SK-N-SH (cell line): ENCODE results near the gene SPATA33. TPM values are rescaled to one million over a fixed set of nuclear protein-coding genes. Genes with fewer than 3 reads are reported as not detected.
A peak's percentile ranks its signal among the peaks of the same experiment; 100 is the strongest.

Experiments
- CTCF ChIA-PET: fragments of 300-600, 350-600 bp; formaldehyde crosslinking; extraction: SDS; loops from one replicate; lab custom pipeline; 2021; lab: Yijun Ruan, JAX
- POLR2A ChIA-PET: fragments of 350-600 bp; sonication (Branson Sonifier 250); formaldehyde crosslinking; extraction: SDS; loops from one replicate; lab custom pipeline; 2020; ENCODE audit warnings: antibody characterized with exemption, inconsistent platforms; lab: Yijun Ruan, JAX
- DNase-seq: peaks from one replicate; pipeline ENCODE4 v3.0.0; 2012
- H2AFZ ChIP-seq: fragments of 200-600 bp; sonication (generic); 2 replicates; pipeline ENCODE4 v1.8.1; 2016; ENCODE audit warnings: antibody characterized with exemption, mild to moderate bottlenecking, low read depth
- H3F3A ChIP-seq: fragments of 200-600 bp; sonication (generic); replicated peaks from 2 replicates; pipeline ENCODE3; 2016; ENCODE audit warnings: antibody characterized with exemption, mild to moderate bottlenecking; ENCODE audit not compliant: insufficient read depth
- H3K27ac ChIP-seq, 2 experiments: fragments of 200-500 bp in 1 of 2; fragments of 200-600 bp in 1 of 2; sonication (Bioruptor generic) in 1 of 2; sonication (generic), shearing (Covaris generic) in 1 of 2; 2 replicates each; pipeline versions ENCODE4 v1.5.1 to v1.6.1; 2014 to 2016; ENCODE audit warnings: low read depth in 2 of 2, inconsistent platforms in 1 of 2, low read length in 1 of 2, mild to moderate bottlenecking in 1 of 2, mixed read lengths in 1 of 2
- H3K27me3 ChIP-seq: fragments of 200-600 bp; sonication (generic), shearing (Covaris generic); 2 replicates; pipeline ENCODE4 v1.6.1; 2016; ENCODE audit warnings: mixed run types; ENCODE audit not compliant: insufficient read depth
- H3K36me3 ChIP-seq, 2 experiments: fragments of 200-500 bp in 1 of 2; fragments of 200-600 bp in 1 of 2; sonication (Bioruptor generic) in 1 of 2; sonication (generic) in 1 of 2; replicated peaks in 1 of 2; 2 replicates each; pipeline versions ENCODE3 to v1.5.1; 2014 to 2016; ENCODE audit warnings: low read length in 1 of 2, mild to moderate bottlenecking in 1 of 2; ENCODE audit not compliant: insufficient read depth in 2 of 2, control insufficient read depth in 1 of 2
- H3K4me1 ChIP-seq, 2 experiments: fragments of 200-500 bp in 1 of 2; fragments of 200-600 bp in 1 of 2; sonication (Bioruptor generic) in 1 of 2; sonication (generic), shearing (Covaris generic) in 1 of 2; 2 replicates each; pipeline versions ENCODE4 v1.5.1 to v1.6.1; 2014 to 2016; ENCODE audit warnings: low read depth in 1 of 2, low read length in 1 of 2, mixed run types in 1 of 2; ENCODE audit not compliant: insufficient read depth in 2 of 2, control insufficient read depth in 1 of 2
- H3K4me2 ChIP-seq: fragments of 200-600 bp; sonication (generic), shearing (Covaris generic); 2 replicates; pipeline ENCODE4 v1.6.1; 2017; ENCODE audit warnings: mixed run types
- H3K4me3 ChIP-seq, 2 experiments: fragments of 200-500 bp in 1 of 2; fragments of 200-600 bp in 1 of 2; sonication (Bioruptor generic) in 1 of 2; sonication (generic), shearing (Covaris generic) in 1 of 2; 2 replicates each; pipeline versions ENCODE4 v1.5.1 to v1.8.1; 2014 to 2016; ENCODE audit warnings: low read depth in 2 of 2, inconsistent platforms in 1 of 2, low read length in 1 of 2, mild to moderate bottlenecking in 1 of 2, mixed read lengths in 1 of 2, moderate library complexity in 1 of 2
- H3K79me2 ChIP-seq: fragments of 200-600 bp; sonication (generic); 2 replicates; pipeline ENCODE4 v1.8.1; 2017; ENCODE audit warnings: mild to moderate bottlenecking; ENCODE audit not compliant: insufficient read depth
- H3K9ac ChIP-seq: fragments of 200-600 bp; sonication (generic); 2 replicates; pipeline ENCODE4 v1.6.1; 2017; ENCODE audit warnings: mixed run types
- H3K9me2 ChIP-seq: fragments of 200-600 bp; sonication (generic); 2 replicates; pipeline ENCODE4 v1.6.1; 2017; ENCODE audit warnings: mixed run types
- H3K9me3 ChIP-seq: fragments of 200-600 bp; sonication (generic); 2 replicates; pipeline ENCODE4 v1.6.1; 2017; ENCODE audit warnings: mixed run types, mild to moderate bottlenecking, moderate library complexity
- H4K20me1 ChIP-seq: fragments of 200-600 bp; sonication (generic); 2 replicates; pipeline ENCODE4 v1.6.1; 2017; ENCODE audit warnings: mild to moderate bottlenecking, mixed run types; ENCODE audit not compliant: insufficient read depth
- CHD2 ChIP-seq: fragments of 150-350 bp; IDR thresholded peaks from 2 replicates; pipeline ENCODE4 v1.6.1; 2018; ENCODE audit warnings: low read length; ENCODE audit not compliant: partially characterized antibody
- FOSL2 ChIP-seq: IDR thresholded peaks from 2 replicates; pipeline ENCODE4 v1.4.0; 2012; ENCODE audit warnings: low read depth, mild to moderate bottlenecking, moderate library complexity, borderline replicate concordance
- FOXM1 ChIP-seq: IDR thresholded peaks from 2 replicates; pipeline ENCODE4 v1.4.0; 2012; ENCODE audit warnings: low read depth, mild to moderate bottlenecking
- GABPA ChIP-seq: IDR thresholded peaks from 2 replicates; pipeline ENCODE4 v1.4.0; 2012; ENCODE audit warnings: low read depth, mild to moderate bottlenecking
- MEF2A ChIP-seq: IDR thresholded peaks from 2 replicates; pipeline ENCODE4 v1.4.0; 2012; ENCODE audit warnings: low read depth, borderline replicate concordance
- RAD21 ChIP-seq: IDR thresholded peaks from 2 replicates; pipeline ENCODE4 v1.6.1; 2012; ENCODE audit warnings: mild to moderate bottlenecking, low read length
- RFX5 ChIP-seq: IDR thresholded peaks from 2 replicates; pipeline ENCODE4 v1.6.1; 2012; ENCODE audit warnings: mild to moderate bottlenecking, improper control_type of control experiment, low read length
- RXRA ChIP-seq: IDR thresholded peaks from 2 replicates; pipeline ENCODE4 v1.4.0; 2012; ENCODE audit warnings: low read depth, mild to moderate bottlenecking, borderline replicate concordance
- SIN3A ChIP-seq: IDR thresholded peaks from 2 replicates; pipeline ENCODE4 v1.6.1; 2012; ENCODE audit warnings: low read depth, mild to moderate bottlenecking, low read length, moderate library complexity, borderline replicate concordance
- WGBS: methylation state at CpG from one replicate; pipeline ENCODE4 v1.1.6; 2017; ENCODE audit warnings: low lambda C conversion rate; 5-methylcytosine and 5-hydroxymethylcytosine counted together
- polyA plus RNA-seq, 3 experiments: library from polyadenylated mRNA; depleted of rRNA; stranded (reverse); fragments of >200 nt; gene quantifications; 2 replicates each; pipeline ENCODE4 v1.2.3, GENCODE V29; 2012
- TF ChIP-seq, protein P1 (sequence below): IDR thresholded peaks from 2 replicates; pipeline ENCODE4 v1.6.1; 2012; ENCODE audit warnings: mild to moderate bottlenecking, low read depth, low read length, moderate library complexity
- TF ChIP-seq, protein P2 (sequence below): IDR thresholded peaks from 2 replicates; pipeline ENCODE4 v1.4.0; 2012; ENCODE audit warnings: low read depth
- TF ChIP-seq, protein P3 (sequence below): IDR thresholded peaks from 2 replicates; pipeline ENCODE4 v1.4.0; 2012; ENCODE audit warnings: low read depth, borderline replicate concordance

Gene SPATA33
- polyA plus RNA-seq, 1 of the 3 experiments (the other 2 are of a cell fraction) = 7.2 TPM

DNA sequence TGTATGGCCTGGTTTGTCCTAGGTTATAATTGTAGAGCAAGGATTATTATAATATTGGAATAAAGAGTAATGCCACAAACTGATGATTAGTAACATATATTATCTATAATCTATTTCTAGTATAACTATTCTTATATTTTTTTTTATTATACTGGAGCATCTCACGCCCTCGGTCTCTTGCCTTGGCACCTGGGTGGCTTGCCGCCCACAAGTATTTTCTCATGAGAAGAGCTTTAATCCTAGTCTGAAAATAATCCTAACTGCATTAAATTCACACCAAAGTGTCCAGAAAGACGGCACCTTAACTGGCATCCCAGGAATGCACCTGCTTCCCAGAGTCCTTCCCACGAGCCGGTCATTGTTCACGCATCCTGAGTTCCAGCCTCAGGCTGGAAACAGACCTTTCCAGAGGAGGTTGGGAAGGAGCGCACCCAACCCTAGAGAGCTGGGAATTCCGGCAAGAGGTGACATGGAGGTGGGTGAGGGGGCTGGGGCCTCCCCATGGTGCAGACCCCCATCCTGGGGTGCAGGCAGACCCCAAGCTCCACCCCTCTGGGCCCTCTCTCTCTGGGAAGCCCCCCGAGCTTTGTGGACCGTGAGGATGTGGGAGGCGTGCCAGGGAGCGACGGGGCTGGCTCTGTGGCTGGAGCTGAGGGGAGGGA is 16.0 kb upstream of the SPATA33 start:
- Histone ChIP-seq H2AFZ (no peak overlapping the region), H4K20me1 (no peaks in the 10 kb centered on the region), H3K4me1 (peaks cover 0 to 5% of the 10 kb centered on the region in 2 experiments; a peak in 1 of 4 replicates), H3K9ac (no peak overlapping the region), H3K27me3 (no peaks in the 10 kb centered on the region), H3K9me2 (no peaks in the 10 kb centered on the region), H3K36me3 (peaks cover 0 to 23% of the 10 kb centered on the region in 2 experiments), H3F3A (peaks cover 6% of the 10 kb centered on the region), H3K4me3 (0 out of 4 replicates have a peak overlapping the region, but pooled peaks of 1 of the 2 experiments have one; percentile 22), H3K27ac (no peak overlapping the region), H3K79me2 (no peaks in the 10 kb centered on the region), H3K4me2 (peak overlapping the region; percentile 15; the same call in 1 of the 2 replicates), H3K9me3 (no peaks in the 10 kb centered on the region)
- WGBS = 50% methylated on average over 7 of the region's 14 CpGs
- POLR2A ChIA-PET = interaction anchor here (1.3 kb wide), 1 partner anchor 27 kb away, joined by 3 read pairs; no protein-coding TSS in a partner anchor
- TF ChIP-seq, protein P1, sequence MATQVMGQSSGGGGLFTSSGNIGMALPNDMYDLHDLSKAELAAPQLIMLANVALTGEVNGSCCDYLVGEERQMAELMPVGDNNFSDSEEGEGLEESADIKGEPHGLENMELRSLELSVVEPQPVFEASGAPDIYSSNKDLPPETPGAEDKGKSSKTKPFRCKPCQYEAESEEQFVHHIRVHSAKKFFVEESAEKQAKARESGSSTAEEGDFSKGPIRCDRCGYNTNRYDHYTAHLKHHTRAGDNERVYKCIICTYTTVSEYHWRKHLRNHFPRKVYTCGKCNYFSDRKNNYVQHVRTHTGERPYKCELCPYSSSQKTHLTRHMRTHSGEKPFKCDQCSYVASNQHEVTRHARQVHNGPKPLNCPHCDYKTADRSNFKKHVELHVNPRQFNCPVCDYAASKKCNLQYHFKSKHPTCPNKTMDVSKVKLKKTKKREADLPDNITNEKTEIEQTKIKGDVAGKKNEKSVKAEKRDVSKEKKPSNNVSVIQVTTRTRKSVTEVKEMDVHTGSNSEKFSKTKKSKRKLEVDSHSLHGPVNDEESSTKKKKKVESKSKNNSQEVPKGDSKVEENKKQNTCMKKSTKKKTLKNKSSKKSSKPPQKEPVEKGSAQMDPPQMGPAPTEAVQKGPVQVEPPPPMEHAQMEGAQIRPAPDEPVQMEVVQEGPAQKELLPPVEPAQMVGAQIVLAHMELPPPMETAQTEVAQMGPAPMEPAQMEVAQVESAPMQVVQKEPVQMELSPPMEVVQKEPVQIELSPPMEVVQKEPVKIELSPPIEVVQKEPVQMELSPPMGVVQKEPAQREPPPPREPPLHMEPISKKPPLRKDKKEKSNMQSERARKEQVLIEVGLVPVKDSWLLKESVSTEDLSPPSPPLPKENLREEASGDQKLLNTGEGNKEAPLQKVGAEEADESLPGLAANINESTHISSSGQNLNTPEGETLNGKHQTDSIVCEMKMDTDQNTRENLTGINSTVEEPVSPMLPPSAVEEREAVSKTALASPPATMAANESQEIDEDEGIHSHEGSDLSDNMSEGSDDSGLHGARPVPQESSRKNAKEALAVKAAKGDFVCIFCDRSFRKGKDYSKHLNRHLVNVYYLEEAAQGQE = no peak
- no peak for TF ChIP-seq SIN3A
- no peak for TF ChIP-seq GABPA
- TF ChIP-seq RXRA = no peak
- TF ChIP-seq, protein P2, sequence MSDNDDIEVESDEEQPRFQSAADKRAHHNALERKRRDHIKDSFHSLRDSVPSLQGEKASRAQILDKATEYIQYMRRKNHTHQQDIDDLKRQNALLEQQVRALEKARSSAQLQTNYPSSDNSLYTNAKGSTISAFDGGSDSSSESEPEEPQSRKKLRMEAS = no peak
- TF ChIP-seq RFX5 = no peak
- TF ChIP-seq FOSL2 = no peak
- TF ChIP-seq CHD2 = no peak
- TF ChIP-seq, protein P3, sequence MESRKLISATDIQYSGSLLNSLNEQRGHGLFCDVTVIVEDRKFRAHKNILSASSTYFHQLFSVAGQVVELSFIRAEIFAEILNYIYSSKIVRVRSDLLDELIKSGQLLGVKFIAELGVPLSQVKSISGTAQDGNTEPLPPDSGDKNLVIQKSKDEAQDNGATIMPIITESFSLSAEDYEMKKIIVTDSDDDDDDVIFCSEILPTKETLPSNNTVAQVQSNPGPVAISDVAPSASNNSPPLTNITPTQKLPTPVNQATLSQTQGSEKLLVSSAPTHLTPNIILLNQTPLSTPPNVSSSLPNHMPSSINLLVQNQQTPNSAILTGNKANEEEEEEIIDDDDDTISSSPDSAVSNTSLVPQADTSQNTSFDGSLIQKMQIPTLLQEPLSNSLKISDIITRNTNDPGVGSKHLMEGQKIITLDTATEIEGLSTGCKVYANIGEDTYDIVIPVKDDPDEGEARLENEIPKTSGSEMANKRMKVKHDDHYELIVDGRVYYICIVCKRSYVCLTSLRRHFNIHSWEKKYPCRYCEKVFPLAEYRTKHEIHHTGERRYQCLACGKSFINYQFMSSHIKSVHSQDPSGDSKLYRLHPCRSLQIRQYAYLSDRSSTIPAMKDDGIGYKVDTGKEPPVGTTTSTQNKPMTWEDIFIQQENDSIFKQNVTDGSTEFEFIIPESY = no peak
- no peak for TF ChIP-seq MEF2A
- TF ChIP-seq FOXM1 = no peak
- TF ChIP-seq RAD21 = no peak
- no peak for DNase-seq
- CTCF ChIA-PET = interaction anchor here (0.6 to 4.0 kb wide), 22 partner anchors 8 to 904 kb away, joined by 3 to 44 read pairs (median 4); partner anchors contain the start of gene DPEP1
